ENCODE results near the gene RAC3. TPM values are rescaled to one million over a fixed set of nuclear protein-coding genes. Genes with fewer than 3 reads are reported as not detected.

The RAC3 gene
- total and polyA plus RNA-seq, 2 of the 8 experiments (the other 6 are each of a cell fraction or from before 2014, with no cell fraction given), result 177 to 299 TPM

- H3K14ac ChIP-seq (ENCODE audit: insufficient read length), result no peak overlapping the region
- H3K4me3 ChIP-seq (ENCODE audit: extremely low read depth in 1 of 4, insufficient read depth in 2 of 4, low read depth in 3 of 4, low read length in 4 of 4), result no peak overlapping the region
- no peak overlapping the region for H4K5ac ChIP-seq (ENCODE audit: insufficient read length, low read depth, low read length)
- H3K4ac ChIP-seq (replicated peaks; ENCODE audit: insufficient read length, low read depth, low read length), result no peak overlapping the region
- peaks cover 8% of the 10 kb centered on the region; the same call in 1 of the 2 replicates for H3K23me2 ChIP-seq (ENCODE audit: low read depth, low read length)
- no peak overlapping the region for H4K8ac ChIP-seq (ENCODE audit: extremely low read depth, insufficient read depth, low read length)
- no peak for DNase-seq (ENCODE audit: low read depth in 1 of 2, low spot score in 2 of 2)
- H3K18ac ChIP-seq (ENCODE audit: extremely low read depth, low read length), result no peak overlapping the region
- H2AFZ ChIP-seq (ENCODE audit: low read length), result no peak overlapping the region
- H3K9me3 ChIP-seq (ENCODE audit: insufficient read depth in 2 of 2, low read depth in 1 of 2, low read length in 1 of 2), result no peaks in the 10 kb centered on the region
- POLR2A ChIA-PET (ENCODE audit: partially characterized antibody), result interaction anchor here (0.9 to 16.2 kb wide), 15 partner anchors 5 to 39 kb away, joined by 3 to 161 read pairs (median 8); partner anchors contain the start of genes DUS1L, GPS1, RAC3 and RFNG
- CTCF ChIA-PET (ENCODE audit: partially characterized antibody), result interaction anchor here (0.9 to 1.2 kb wide), 5 partner anchors 9 to 40 kb away, joined by 3 to 4 read pairs (median 3); partner anchors contain the start of genes DCXR, GPS1 and RFNG
- 91% methylated on average over 14 of the region's 14 CpGs; no CpG with 5 or more reads in 1 of the 2 experiments for WGBS, 2 experiments (ENCODE audit: extremely low coverage in 1 of 2, insufficient coverage in 1 of 2, insufficient read length in 1 of 2, insufficient replicate concordance in 2 of 2, low coverage in 1 of 2, low lambda C conversion rate in 2 of 2, missing lambda C conversion rate in 1 of 2)
- H3K27me3 ChIP-seq (replicated peaks in 1 of 4; ENCODE audit: control insufficient read depth in 3 of 4, extremely low read depth in 1 of 4, insufficient read depth in 3 of 4, low read length in 3 of 4), result no peaks in the 10 kb centered on the region
- no peak overlapping the region for H3K27ac ChIP-seq (ENCODE audit: low read depth, low read length)
- H4K91ac ChIP-seq (replicated peaks; ENCODE audit: insufficient read length, low read length), result no peak overlapping the region
- H2BK5ac ChIP-seq (ENCODE audit: low read depth, low read length), result no peak overlapping the region
- peaks cover 0 to 18% of the 10 kb centered on the region in 2 experiments for H4K20me1 ChIP-seq (replicated peaks in 1 of 2; ENCODE audit: control insufficient read depth in 1 of 2, insufficient read depth in 2 of 2, low read length in 2 of 2)
- no peak overlapping the region for H2BK20ac ChIP-seq (ENCODE audit: low read length)
- H3K9ac ChIP-seq (replicated peaks in 1 of 4; ENCODE audit: extremely low read depth in 1 of 4, low read depth in 3 of 4, low read length in 3 of 4), result no peak overlapping the region
- no peak overlapping the region for H2AK5ac ChIP-seq (ENCODE audit: low read depth, low read length)
- no peak overlapping the region for H2BK12ac ChIP-seq (ENCODE audit: low read depth, low read length)
- TF ChIP-seq FOSL1 (IDR thresholded peaks at IDR 0.05; ENCODE audit: insufficient read depth, low read depth, low read length), result no peak
- H3K79me1 ChIP-seq (ENCODE audit: low read depth, low read length), result peaks cover 5% of the 10 kb centered on the region; the same call in 1 of the 2 replicates
- no peak overlapping the region for H2BK15ac ChIP-seq (ENCODE audit: low read length)
- H3K23ac ChIP-seq (ENCODE audit: insufficient read length), result no peak overlapping the region
- H3K36me3 ChIP-seq (ENCODE audit: control insufficient read depth in 2 of 4, insufficient read depth in 4 of 4, low read length in 3 of 4), result peaks cover 10 to 32% (median 26%) of the 10 kb centered on the region in 4 experiments; a peak in 5 of 8 replicates
- H3K79me2 ChIP-seq (ENCODE audit: control insufficient read depth in 1 of 2, insufficient read depth in 2 of 2, low read length in 2 of 2), result no peaks in the 10 kb centered on the region
- H3K4me1 ChIP-seq (replicated peaks in 1 of 4; ENCODE audit: control insufficient read depth in 3 of 4, insufficient read depth in 4 of 4, low read length in 3 of 4), result peaks cover 0 to 6% (median 4%) of the 10 kb centered on the region in 4 experiments; a peak in 4 of 7 replicates
- H2BK120ac ChIP-seq (replicated peaks; ENCODE audit: low read depth, low read length), result no peak overlapping the region
- no peak for FAIRE-seq
- H3K56ac ChIP-seq (replicated peaks; ENCODE audit: insufficient read length, low read depth, low read length), result no peak overlapping the region
- no peak overlapping the region for H3K4me2 ChIP-seq (ENCODE audit: insufficient read depth in 1 of 2, low read depth in 2 of 2, low read length in 2 of 2)
Measured at GRCh38 chr17:82060614-82061013, 29.1 kb downstream of the RAC3 start.

All from H1 (cell line).